OCI-LY7 (cell line): ENCODE data around the gene BDP1.
"Not testable (repeated sequence)": the region's sequence is repeated elsewhere in the genome, so short reads cannot be mapped to it uniquely, and the experiment has no call there.

ENCODE experiments used
- CTCF ChIP-seq: fragments of 200-600 bp; sonication (generic); conservative IDR thresholded peaks from 2 replicates; pipeline ENCODE4 v1.5.1; 2014; ENCODE audit warnings: mild to moderate bottlenecking, antibody characterized with exemption, low read length, moderate library complexity, mixed read lengths
- EZH2phosphoT487 ChIP-seq: fragments of 200-600 bp; sonication (generic); IDR thresholded peaks from 2 replicates; pipeline ENCODE4 v1.6.1; 2018; ENCODE audit warnings: low read depth, borderline replicate concordance, mild to moderate bottlenecking, mixed run types, antibody characterized with exemption, low read length, moderate library complexity, mixed read lengths

- not testable (repeated sequence) for TF ChIP-seq CTCF, EZH2phosphoT487
These were observed 39.8 kb upstream of the BDP1 start for GRCh38 chr5:71415626-71416025.
